HG03571 (cell line): Measurements from ENCODE around the gene WNT3A.
"Not testable (repeated sequence)": the region's sequence is repeated elsewhere in the genome, so short reads cannot be mapped to it uniquely, and the experiment has no call there.

ENCODE experiments used
- ATAC-seq: cut with Tn5 transposase; IDR thresholded peaks from one replicate; pipeline ENCODE4 v1.9.1; 2021; ENCODE audit not compliant: unreplicated experiment

The WNT3A gene

DNA sequence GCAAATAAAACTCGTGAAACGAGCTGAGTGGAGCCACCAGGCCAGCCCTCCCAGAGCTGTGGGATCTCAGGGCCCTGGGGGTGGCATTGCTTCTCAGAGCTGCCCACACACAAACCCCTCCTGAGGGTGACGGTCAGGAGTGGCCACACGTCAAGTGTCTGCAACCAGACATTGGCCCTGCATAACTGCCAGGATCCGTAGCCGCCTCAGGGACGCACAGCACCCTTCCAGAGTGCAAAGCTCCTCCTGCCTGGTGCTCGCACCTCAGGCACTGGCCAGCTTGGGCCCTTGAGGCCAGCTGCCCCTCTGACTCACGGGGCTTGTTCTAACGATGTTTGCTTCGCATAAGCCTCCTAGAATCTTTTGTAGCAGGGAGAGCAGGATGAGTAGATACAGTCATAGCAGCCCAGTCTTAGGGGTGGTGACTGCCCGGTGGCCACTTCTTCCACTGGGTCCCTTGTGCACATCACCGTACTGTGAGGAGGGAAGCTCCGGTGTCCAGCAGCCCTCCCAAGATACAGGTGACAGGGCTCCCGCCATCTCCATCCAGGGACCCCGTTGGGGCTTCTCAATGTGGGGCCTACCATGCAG is 5.0 kb downstream of the WNT3A start:
- no peak for ATAC-seq

DNA sequence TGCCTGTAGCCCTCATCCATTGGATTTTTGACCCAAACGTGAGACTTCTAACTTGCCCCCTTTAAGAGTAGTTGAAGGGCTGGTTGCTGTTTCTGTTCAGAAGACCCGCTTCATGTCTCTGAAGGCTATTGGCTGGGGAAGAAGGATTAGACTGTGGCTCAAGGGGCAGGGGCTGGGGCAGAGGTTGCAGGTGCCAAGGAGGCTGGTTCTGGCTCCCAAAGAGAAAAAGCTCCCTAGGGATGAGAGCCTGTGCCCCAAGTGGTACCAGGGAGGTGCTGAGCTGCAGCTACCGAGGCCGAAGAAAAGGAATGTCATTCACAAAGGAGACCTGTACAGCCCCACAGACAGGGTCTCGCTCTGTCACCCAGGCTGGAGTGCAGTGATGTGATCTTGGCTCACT is 5.8 kb downstream of the WNT3A start:
- ATAC-seq = no peak

- ATAC-seq = no peak
Observed at GRCh38 chr1:228013131-228013934, 6.5 kb downstream of the WNT3A start.

DNA sequence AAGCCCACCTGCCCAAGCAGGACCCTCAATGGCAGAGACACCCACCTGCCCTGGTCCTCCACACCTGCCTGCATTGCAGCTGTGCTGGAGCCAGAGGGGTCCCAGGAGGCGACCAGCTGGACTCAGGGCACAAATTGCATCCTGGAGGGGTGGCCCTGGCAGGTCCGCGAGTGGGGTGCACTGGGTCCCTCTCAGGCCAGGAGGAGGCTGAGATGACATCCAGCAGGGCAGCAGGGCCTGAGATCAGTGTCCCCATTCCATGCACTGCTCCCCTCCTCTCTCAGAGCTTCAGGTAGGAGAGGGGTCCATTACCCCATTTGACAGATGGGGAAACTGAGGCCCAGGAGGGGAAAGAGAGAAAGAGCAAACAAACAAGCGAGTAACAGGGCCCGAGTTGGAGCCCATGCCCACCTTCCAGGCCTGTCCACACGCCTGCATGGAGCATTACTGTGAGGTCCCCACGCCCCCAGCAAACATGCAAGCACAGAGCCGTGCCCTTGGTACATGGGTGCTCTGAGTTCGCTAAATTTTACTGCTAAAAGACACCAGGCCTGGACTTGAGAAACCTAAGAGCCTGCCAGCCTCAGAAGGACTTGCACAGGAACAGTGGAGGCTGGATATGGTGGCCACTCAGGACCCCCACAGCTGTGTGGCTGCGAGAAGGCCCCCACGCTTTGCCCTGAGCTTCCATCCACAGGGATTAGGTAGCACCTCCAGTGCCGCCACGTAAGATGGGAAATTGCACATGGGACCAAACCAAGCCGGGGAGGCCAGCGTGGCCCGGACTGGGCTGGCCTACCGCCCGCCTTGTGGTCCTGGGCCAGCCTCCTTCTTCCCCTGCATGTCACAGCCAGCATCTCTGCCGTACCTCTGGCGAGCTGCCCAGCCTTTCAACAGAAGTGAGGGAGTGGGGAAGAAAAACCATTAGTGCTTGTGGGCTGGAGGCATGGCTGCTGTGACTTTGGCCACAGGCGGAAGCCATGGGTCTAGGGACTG is 7.4 kb downstream of the WNT3A start:
- ATAC-seq = no peak

GRCh38 chr1:228015276-228016180 is 8.7 kb downstream of the WNT3A start:
- no peak for ATAC-seq

- no peak for ATAC-seq
Observed at GRCh38 chr1:228016181-228016510, 9.3 kb downstream of the WNT3A start.

- ATAC-seq = no peak
Observed at GRCh38 chr1:228016653-228017355, 10.0 kb downstream of the WNT3A start.

GRCh38 chr1:228017356-228018124 is 10.7 kb downstream of the WNT3A start:
- ATAC-seq = no peak

GRCh38 chr1:228018125-228018398 is 11.3 kb downstream of the WNT3A start:
- no peak for ATAC-seq

DNA sequence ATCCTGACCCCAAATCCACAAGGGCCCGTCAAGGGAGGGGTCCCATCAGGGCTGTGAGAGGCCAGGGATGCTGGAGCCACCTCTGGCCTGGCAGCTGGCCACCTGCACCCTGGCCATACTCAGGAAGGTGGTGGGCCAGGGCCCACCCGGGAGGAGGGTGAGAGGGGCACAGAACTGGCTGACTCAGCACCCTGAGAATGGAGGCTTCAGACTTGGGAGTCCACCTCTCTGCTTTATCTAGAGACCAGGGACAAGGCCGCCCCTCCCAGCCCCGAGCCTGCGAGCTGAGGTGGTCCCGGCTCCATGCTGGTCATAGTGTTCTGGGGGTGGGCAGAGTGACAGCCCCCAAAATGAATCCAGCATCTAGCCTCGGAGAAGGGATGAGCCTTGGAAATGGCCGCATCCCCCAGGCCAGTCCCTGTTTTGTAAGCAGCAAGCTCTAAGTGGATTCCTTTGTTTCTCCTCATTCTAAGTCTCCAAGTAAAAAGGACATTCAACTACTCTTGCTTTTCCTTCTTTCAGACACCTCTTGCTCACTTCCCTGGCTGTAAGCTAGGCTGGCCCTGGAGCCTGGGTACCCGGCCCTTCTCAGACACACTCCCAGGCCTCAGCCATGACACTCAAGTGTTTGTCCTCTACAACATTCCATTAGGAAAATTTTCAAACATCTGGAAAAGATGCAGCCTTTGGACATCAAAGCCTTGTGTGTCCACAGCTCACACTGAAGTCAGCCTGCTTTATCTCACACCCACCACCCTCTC is 12.3 kb downstream of the WNT3A start:
- ATAC-seq = no peak

DNA sequence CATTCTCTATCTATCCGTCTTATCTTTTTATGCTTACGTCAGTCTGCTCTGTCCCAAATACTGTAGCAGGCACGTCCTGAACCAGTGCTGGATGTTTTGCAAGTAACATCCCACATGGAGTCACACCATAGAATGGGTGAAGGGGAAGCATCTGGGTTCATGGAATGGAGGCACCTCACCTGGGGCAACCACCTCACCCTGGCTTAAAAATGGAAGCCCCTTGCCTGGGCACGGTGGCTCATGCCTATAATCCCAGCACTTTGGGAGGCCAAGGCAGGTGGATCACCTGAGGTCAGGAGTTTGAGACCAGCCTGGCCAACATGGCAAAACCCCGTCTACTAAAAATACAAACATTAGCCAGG is 12.9 kb downstream of the WNT3A start:
- ATAC-seq = not testable (repeated sequence)

- no peak for ATAC-seq
Observed at GRCh38 chr1:228020686-228021354, 14.0 kb downstream of the WNT3A start.

DNA sequence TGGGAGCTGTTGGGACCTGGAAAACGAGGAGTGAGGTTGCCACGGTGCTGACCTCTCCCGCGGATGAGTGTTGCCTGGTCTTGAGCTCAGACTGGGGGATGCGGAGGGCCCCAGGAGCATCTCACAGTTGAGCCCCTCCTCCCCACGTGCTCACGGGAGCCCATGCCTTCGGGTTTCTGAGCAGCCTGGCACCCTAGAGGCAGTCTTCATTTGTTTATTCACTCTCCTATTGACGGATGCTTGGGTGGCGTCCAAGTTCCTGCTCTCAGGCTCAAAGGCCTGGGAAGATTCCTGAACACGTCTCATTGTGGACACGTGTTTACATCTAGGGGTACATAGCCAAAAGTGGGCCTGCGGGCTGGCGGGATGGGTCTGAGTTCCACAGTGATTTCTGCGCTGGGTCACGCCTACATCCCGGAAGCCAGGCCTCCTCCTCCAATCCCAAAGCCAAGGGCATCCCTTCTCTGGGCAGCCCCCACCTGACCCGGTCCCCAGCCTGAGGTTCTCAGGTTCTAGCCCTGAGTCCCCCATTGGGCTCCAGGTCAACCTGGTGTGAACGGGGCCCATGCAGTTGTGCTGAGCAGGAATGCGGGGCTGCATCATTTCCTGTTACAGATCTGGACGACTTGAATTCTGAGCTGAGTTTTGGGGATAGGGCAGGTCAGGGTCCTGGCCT is 14.7 kb downstream of the WNT3A start:
- ATAC-seq = no peak

- no peak for ATAC-seq
Observed at GRCh38 chr1:228022571-228023293, 15.9 kb downstream of the WNT3A start.

DNA sequence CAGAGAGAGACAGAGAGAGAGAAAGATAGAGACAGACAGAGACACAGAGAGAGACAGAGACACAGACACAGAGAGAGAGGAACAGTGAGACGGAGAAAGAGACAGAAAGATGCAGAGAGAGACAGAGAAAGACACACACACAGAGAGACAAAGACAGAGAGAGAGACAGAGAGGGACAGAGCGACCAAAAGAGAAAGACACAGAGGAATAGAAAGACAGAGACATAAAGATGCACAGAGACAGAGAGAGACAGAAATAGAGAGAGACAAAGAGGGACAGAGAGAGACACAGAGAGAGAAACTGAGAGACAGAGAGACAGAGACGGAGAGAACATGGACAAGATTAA is 16.5 kb downstream of the WNT3A start:
- no peak for ATAC-seq

DNA sequence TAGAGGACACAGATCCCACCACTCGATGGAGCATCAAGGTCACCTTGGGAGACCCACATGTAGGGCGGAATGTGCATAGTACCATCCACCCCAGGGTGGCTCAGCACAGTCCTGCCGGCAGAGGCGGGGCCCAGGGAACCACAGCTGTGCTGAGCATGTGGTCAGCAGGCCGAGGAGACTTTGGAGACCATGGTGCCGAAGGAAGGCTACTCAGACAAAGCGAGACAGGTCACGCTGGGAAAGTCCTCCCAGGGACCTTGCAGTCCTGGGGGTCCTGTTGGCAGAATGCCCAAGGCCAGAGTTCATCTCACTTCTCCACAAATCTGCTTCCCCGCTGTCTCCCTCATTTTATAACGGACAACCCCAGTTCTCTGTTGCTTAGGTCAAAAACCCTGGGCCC is 22.5 kb downstream of the WNT3A start:
- ATAC-seq = no peak
